Measurements from ENCODE around the gene NEIL3.
"Not testable (repeated sequence)": the region's sequence is repeated elsewhere in the genome, so short reads cannot be mapped to it uniquely, and the experiment has no call there.

Gene NEIL3

DNA sequence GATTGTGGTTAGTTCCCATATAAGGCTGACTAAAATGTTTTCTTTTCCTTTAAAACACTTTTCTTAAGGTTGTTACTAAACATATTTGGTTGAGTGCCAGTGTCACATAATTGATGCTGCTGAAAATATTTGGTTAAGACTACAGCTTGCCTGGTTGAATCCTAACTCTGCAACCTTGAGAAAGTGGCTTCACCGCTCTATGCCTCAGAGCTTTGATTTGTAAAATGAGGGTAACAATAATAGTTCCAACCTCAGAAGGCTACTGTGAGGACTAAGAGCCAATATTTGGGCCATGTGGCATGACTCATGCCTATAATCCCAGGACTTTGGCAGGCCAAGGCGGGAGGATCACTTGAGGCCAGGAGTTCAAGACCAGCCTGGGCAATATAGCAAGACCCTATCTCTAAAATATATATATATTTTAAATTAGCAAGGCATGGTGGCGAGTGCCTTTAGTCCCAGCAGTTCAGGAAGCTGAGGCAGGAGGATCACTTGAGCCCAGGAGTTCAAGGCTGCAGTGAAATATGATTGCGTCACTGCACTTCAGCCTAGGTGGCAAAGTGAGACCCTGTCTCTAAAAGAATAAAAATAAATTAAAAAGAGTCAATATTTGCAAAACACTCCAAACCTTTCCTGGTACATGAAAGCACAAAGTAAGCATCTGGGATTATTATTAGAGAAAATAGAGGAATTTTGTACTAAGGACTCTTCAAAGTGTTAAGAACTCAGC is 7.1 kb upstream of the NEIL3 start:
- DNase-seq, result no peak

DNA sequence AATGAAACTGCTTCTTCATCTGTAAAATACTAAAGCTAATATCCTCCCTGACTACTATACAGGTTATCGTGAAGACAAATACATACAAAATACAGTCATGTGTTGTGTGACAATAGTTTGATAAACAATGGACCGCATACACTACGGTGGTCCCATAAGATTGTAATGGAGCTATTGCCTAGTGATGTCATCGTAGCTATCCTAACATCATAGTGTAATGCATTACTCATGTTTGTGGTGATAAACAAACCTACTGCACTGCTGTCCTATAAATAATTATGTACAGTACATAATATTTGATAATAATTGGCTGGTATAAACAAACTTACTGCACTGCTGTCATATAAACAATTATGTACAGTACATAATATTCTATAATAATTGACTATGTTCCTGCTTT is 5.6 kb upstream of the NEIL3 start:
- no peak for DNase-seq

- not testable (repeated sequence) for DNase-seq
These were observed 4.8 kb upstream of the NEIL3 start for GRCh38 chr4:177304864-177305263.

- no peak for DNase-seq
These were observed 1.5 kb upstream of the NEIL3 start for GRCh38 chr4:177308125-177308524.

DNA sequence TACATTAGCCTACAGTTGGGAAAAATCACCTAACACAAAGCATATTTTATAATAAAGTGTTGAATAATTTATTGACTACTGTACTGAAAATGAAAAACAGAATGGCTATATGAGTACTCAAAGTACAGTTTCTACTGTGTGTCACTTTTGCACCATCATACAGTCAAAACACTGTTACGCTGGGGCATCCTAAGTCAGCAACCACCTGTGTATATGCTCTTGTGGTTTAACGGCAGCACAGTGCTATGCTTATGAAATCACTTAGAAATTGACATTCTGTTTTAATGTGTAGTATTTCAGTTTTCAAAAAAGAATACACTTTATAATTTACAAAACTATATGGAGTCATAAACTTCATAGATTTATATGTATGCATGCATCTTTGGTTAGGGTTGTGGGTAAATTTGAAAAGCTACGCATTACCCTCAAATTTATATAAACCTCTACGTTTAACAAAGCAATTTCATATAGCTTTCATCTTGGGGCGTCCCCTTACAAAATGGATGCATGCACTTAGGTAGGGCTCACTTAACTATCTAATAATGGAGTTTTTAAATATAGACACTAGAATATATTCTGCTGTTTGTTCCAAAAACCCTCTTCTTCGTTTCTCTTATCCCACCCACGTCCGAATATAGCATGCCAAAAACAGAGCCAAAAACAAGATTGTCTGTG is 690 bp upstream of the NEIL3 start:
- DNase-seq, result no peak

DNA sequence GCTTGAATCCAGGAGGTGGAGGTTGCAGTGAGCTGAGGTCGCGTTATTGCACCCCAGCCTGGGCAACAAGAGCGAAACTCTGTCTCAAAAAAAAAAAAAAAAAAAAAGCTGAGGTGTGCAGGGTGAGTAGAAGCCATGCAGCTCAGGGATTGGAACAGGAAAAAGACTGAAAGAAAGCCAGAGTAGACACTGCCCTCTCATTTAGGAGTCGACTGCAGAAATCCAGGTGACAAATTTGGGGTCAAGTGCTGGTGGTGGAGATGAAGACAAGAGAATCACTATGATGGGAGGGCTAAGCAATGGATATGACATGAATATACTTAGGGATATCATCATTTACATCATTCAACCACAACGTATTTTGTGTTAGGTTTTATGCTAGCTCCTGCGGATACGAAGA is 1.9 kb downstream of the NEIL3 start:
- no peak for DNase-seq

DNA sequence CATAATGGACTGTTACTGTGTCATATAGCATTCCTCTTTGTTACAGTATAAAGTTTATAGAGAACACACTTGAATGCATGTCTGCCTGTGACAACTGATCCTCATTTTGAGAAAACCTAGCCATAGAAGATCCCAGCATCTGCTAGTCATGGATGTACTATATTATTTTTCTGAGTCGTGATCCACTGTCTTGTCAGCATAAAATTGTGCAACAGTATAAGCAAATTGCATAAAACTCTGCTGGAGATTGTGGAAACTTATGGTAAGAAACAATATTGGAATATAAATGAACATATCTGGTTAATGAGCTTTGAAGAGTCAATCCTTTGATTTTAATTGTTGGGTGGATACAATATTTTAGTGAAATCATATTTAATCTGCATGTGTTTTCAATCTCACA is 3.6 kb downstream of the NEIL3 start:
- no peak for DNase-seq

- DNase-seq, result no peak
These were observed 6.2 kb downstream of the NEIL3 start for GRCh38 chr4:177315767-177316464.

GRCh38 chr4:177320721-177321120 is 11.0 kb downstream of the NEIL3 start:
- no peak for DNase-seq

GRCh38 chr4:177321647-177322046 is 12.0 kb downstream of the NEIL3 start:
- DNase-seq, result no peak

DNA sequence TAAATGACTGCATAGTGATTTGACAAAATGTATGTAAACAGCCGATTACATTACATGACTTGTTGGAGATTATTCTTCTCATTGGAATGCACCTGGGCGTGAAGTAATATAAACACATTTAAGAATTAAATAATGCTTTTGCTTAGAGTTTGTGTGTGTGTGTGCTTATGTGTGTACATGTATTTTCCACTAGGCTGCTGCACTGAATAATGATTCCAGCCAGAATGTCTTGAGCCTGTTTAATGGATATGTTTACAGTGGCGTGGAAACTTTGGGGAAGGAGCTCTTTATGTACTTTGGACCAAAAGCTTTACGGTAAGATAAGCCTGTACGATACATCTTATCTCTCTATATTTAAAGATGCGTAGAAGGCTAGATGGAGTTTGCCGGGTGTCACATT is 12.6 kb downstream of the NEIL3 start:
- no peak for DNase-seq

GRCh38 chr4:177322881-177323280 is 13.2 kb downstream of the NEIL3 start:
- no peak for DNase-seq

DNA sequence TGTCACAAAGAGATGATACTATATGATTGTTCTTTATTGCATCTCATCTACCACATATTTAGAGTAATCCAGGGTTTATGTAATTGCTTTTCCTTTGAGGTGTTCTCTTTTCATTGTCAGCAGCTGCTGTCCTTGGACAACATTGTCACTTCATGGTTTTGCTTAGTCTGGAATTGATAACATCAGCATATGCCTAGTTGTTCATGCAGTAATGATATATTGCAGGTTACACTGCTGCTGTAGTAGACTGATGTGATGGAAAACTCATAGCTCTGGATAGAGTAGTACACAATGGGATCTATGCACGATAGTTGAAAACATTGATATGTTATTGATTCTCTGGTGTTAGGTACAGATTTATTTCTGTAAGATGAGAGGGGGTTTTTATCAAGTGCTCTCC is 13.7 kb downstream of the NEIL3 start:
- no peak for DNase-seq

DNA sequence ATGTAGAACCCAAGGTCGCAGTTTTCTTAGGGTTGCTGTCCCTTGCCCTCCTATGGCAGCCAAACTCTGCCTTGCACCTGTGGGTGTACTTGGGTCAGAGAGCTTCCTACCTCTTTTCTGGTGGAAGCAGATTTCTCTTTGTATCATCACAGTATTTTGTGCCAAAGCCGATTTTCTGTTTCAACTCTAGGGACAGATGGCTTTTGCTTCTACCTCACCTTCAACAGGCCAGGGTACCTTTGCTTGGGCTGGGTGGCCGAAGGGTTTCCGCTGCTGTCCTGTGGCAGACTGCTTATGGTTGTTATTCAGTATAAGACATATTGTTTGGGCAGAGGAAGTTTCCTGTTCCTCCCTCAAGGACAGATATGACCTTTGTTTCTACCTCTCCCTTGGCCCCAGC is 22.4 kb downstream of the NEIL3 start:
- DNase-seq, result no peak

DNA sequence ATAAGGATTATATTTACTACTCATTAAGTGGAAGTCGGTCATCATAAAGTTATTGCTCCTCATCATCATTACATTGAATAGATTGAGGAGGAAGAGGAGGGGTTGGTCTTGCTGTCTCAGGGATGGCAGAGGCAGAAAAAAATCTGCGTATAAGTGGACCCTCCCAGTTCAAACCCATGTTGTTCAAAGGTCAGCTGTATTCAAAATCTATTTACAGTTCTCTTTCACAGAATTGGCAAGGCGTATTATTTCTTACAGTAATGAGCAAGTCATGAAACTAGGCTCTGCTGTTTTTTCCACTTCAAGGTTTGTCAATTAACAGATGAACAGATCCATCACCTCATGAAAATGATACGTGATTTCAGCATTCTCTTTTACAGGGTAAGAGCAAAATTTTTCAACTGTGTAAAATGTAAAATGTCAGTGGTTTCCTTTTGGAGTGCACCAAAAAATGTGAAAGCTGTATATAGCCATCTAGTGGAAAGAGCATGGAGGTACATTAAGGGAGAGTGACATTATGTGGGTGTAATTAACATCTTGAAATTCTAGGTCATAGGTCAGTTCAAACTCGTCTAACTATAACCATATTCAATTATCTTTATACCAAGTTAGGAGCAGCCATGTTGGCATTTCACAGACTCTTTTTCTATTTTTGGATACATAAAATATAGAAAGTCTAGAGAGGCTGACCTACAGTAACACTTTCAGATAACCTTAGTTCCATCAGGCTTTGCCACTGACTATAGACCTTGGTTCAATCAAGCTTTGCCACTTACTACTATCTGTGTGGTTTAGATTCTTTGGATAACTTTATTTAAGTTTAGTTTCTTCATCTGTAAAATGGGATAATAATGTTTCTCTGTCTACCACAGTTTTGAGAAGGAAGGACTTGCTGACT is 30.1 kb downstream of the NEIL3 start:
- DNase-seq, result no peak

GRCh38 chr4:177348348-177348747 is 38.7 kb downstream of the NEIL3 start:
- no peak for DNase-seq

GRCh38 chr4:177349191-177349590 is 39.5 kb downstream of the NEIL3 start:
- DNase-seq, result no peak

- no peak for DNase-seq
These were observed 42.1 kb downstream of the NEIL3 start for GRCh38 chr4:177351622-177352244.

- no peak for DNase-seq
These were observed 46.5 kb downstream of the NEIL3 start for GRCh38 chr4:177356206-177356605.

DNA sequence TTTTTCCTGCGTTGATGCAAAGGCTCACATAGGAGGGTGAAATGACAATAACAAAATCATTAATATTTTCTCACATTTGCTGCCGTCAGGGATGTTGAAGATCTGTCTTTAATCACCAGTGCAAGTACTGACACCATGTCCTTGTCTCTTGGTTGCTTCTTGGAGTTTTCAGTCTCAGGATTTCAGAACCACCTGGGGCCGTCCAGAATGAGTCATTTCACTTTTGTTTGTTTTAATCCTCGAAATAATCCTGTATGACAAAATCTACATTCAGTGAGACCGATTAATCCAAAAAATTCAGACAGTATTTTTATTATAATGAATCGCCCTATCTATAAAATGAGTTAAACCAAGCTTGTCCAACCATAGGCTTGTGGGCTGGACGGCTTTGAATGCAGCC is 47.2 kb downstream of the NEIL3 start:
- no peak for DNase-seq

GRCh38 chr4:177367336-177367735 is 57.7 kb downstream of the NEIL3 start:
- DNase-seq, result no peak

GRCh38 chr4:177369372-177369771 is 59.7 kb downstream of the NEIL3 start:
- no peak for DNase-seq

DNA sequence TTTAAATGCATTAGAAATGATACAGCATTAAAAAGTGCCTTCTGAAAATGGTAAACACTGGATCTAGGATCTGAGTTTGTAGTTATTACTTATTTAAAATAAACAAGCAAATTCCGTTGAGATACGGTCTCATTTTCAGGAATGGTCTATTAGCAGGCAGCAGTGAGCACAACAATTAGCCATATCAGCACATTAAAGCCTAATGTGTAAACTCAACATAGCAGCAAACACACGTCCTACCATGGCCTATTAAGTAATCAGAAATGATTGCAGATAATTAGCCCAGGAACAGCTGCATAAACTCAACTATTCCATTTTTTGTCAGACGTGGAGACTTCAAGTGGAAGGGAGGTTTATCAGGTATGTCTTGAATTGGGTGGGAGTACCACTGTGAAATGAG is 61.8 kb downstream of the NEIL3 start:
- peak; percentile 14 for DNase-seq

Data from NCI-H1436 (cell line).